CD1c-positive myeloid dendritic cell (primary cell): ENCODE data around the gene SKIL.

ENCODE experiments used
- DNase-seq: peaks from one replicate; pipeline ENCODE4 v3.0.0-alpha.2; 2016; ENCODE audit errors: extremely low spot score

Gene SKIL

DNA sequence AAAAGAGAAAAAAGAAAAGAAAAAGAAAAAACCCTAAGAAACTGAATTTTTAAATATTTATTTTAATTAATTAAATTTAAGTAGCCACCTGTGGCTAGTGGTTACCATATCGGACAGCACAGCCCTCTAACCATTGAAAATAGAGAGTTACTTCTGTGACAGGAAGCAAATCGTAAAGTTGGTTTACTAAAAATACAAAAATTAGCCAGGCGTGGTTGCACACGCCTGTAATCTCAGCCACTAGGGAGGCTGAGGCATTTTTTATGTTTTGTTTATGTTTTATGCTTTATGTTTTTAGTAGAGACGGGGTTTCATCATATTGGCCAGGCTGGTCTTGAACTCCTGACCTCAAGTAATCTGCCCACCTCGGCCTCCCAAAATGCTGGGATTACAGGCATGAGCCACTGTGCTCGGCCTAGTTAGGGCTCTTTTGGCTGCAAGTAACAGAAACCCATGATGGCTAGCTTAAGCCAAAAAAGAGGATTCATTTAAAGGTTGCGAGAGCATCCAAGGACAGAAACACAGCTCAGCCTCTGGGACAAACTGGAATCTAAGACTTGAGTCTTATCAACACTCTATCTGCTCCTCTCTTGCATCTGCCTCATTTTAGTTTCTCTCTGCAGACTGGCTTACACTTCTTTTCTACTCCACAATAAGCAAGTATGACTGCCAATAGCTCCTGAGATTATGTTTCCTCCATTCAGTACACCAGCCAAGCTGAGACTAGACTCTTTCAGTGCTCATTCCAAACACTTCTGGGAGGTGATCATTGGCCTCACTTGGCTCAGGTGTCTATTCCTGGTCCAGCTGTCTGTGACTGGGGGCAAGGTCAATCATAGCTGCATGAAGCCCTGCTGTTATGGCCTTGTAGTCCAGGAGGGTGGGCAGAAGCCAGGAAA lies 6.8 kb upstream of the SKIL start:
- DNase-seq, result no peak

DNA sequence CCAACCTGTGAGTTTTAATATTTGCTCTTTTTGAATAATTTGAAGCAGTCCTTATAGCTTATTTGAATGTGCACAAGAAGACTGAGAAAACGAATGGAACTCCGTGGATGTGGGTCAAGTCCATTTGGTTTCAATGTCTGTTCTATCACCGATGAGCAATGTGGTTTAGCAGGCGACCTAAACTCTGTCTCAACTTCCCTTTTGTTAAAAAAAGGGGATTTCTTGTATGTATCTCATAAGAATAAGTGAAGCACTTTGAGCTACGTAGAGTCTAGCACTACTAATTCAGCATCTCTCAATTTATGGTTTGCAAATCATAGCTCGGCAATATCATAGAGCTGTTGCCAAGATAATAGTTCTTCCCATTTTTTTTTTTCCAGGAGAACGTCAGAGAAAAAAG lies 4.6 kb upstream of the SKIL start:
- peak; percentile 76 for DNase-seq

DNA sequence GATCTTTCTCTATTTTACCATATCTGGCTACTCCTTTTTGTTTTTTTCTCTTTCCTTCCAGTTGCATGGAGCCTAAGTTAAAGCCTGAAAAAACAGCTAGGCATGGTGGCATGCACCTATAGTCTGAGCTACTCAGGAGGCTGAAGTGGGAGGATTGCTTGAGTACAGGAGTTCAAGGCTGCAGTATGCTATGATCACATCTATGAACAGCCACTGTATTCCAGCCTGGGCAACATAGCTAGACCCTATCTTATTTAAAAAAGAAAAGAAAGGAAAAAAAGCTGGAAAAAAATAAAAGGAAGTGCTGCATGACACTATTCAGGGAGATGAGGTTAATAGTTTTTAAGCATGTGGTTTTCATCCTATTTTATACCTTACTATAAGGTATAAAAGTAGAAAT lies 4.0 kb upstream of the SKIL start:
- no peak for DNase-seq

DNA sequence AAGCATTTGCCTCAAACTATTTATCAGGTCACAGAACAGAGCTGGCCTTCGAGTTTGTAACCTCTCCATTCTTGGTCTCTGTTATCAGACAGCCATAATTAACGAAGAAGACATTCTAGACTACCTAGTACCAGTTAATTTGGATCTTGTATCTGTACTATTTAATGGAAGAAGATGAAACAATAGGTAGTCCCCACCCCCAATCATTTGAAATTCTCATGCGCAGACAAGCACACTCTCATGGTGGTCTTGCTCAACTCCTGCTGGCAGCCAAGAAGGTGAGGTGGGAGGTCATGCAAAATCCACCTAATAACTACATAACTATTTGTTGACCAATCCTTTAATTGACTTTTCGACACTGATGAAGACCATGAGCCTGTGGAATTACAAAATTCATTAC lies 2.8 kb upstream of the SKIL start:
- DNase-seq, result no peak

DNA sequence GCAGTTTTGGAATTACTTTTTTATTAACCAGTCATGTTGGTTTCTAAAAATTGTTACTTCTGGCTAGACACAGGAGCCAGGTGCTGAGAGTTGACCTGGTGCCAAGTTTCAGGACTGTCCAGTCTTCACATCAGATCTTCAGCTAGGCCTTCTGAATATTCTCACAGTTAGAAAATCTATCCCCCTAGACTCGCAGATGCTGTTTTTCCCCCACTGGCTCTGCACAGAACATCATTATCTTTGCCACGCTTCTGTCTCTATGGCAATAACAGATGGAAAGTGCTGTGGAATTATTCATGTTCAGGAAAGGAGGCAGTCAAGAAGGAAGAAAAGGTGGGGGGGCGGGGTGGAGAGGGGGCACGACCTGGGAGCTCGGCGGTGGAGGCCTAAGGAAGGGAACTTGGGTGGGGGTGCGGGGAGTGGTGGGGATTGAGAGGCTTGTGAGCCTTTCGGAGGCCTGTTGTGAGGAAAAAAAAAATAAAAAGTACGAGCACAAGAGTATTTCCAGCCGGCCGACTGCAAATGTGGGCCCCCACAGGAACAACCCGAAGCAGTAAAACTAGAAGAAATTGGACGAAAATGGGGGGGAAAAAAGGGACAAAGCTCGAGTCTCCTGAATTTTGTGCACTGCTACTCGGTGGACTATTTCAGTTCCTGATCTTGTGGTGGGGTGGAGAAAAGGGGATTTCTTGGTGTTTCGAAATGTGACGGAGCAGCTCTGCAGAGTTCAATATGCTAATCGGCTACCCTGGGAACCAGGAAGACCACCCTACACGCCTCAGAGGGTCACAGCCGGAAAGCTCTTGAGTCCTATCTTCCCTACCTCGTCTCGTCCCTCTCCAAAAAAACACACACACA lies 1.5 kb upstream of the SKIL start:
- DNase-seq, result peak; percentile 87

DNA sequence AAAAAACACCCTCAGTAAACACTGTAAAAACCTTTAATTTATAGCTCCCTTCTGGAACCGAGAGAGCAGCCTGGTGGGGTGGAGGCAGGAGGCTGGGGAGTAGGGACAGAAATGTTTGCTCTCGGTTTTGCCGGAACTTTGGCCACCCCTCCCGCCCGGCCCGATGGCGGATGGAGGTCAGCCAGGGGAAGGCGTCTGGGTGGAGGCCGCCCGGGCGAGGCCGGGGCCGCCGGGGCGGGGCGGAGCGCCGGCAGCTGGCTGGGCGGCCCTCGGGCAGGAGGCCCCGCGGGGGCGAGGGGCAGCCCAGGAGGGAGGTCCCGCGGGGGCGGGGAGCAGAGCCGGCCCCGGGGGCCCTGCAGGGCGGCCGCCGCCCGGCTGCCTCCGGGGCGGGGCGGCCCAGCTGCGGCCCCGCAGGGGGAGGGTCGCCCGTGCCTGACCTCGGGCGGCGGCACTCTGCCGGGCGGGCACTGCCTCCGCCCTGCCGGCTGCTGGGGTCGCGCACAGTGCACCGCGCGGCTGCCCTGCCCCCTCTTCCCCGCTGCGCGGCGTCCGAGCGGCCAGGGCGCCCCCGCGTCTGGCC lies 829 bp upstream of the SKIL start:
- peak; percentile 90 for DNase-seq

DNA sequence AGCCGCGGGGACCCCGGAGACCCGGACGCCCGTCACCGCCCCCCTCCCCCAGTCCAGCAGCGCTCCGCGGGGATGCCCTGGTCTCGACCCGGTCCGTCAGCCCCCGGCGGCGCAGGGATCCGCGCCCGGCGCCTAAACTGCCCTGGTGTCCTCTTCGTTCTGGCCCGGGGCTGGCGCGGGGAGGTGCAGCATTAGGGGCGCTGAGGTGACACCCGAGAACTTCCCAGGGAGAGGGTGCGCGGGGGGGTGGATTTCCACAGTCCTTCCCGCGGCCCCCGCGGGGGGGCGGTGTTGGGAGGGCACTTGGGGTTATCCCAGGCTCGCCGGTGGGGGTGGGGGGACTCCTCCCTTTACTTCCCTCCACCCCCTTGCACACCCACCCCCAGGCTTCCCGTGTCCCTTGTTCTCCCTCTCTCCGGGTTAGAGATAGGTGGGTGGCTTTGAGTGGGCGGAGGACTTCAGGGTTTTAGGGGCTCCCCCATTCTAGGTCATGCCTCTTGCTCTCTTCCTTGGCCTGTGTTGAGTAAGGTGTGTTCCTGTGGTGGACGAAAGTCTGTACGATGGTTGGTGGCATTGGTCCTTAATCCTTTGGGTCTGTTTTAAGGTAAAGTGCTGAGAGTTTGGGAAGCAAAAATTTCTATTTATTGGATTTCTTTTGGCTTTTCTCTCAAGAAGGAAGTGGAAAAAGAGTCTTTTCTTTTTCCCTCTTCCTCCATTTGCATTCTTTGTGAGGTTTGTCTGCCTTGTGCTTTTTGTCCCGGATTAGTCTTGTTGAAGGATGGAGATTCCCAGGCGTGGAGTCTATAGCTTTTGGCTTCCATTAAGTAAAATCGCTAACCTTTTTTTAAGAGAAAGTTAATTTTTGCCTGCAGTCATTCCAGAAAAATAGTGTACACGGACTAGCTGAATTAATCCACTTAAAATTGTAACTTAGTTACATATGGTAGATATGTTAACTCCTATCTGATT lies 811 bp downstream of the SKIL start:
- peak; percentile 86 for DNase-seq

DNA sequence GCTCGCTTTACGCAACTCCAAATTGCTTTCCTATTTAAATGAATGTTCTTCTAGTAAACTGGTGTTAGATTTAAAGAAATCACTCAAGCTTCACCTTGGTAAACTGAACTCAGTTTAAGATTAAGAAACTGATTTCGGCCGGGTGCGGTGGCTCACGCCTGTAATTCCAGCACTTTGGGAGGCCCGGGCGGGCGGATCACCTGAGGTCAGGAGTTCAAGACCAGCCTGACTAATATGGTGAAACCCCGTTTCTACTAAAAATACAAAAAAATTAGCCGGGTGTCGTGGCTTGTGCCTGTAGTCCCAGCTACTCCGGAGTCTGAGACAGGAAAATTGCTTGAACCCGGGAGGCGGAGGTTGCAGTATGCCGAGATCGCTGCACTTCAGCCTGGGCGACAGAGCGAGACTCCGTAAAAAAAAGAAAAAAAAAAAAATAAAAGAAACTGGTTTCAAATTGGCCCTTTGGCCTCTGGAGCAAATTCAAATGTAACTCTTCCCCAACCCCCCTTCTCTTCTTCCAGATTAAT lies 1.7 kb downstream of the SKIL start:
- DNase-seq, result no peak

DNA sequence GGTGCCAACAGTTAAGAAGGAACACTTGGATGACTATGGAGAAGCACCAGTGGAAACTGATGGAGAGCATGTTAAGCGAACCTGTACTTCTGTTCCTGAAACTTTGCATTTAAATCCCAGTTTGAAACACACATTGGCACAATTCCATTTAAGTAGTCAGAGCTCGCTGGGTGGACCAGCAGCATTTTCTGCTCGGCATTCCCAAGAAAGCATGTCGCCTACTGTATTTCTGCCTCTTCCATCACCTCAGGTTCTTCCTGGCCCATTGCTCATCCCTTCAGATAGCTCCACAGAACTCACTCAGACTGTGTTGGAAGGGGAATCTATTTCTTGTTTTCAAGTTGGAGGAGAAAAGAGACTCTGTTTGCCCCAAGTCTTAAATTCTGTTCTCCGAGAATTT lies 3.0 kb downstream of the SKIL start:
- DNase-seq, result no peak

DNA sequence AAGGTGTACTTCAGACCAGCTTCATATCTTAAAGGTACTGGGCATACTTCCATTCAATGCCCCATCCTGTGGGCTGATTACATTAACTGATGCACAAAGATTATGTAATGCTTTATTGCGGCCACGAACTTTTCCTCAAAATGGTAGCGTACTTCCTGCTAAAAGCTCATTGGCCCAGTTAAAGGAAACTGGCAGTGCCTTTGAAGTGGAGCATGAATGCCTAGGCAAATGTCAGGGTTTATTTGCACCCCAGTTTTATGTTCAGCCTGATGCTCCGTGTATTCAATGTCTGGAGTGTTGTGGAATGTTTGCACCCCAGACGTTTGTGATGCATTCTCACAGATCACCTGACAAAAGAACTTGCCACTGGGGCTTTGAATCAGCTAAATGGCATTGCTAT lies 3.4 kb downstream of the SKIL start:
- no peak for DNase-seq

DNA sequence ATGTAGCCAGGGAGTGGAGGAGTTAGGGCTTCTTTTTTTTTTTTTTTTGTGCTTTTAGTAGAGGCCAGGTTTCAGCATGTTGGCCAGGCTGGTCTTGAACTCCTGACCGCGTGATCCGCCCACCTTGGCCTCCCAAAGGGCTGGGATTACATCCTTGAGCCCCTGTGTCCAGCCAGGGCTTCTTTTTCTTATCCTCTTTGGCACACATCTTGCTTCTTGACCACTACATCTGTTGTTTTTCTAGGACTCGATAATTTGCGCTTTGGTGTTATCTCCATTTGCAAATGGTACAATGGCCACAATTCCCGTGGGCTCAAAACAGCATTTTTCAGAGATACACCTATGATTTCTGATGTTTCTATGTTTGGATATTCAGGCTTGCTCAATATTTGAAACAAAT lies 4.2 kb downstream of the SKIL start:
- no peak for DNase-seq

DNA sequence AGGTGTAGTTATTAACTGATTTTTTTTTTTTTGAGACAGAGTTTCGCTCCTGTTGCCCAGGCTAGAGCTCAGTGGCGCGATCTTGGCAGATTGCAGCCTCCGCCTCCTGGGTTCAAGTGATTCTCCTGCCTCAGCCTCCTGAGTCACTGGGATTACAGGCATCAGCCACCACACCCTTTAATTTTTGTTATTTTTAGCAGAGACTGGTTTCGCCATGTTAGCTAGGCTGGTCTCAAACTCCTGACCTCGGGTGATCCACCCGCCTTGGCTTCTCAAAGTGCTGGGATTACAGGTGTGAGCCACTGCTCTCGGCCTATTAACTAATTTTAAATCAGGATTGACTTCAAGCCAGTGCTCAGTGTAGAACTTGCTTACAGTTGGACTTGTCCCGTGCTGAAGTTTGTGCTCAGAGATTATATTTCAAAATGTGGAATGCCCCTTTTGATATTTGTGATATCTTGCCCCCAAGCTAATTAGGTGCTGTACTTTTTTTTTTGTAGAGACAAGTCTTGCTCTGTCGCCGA lies 6.0 kb downstream of the SKIL start:
- DNase-seq, result no peak

DNA sequence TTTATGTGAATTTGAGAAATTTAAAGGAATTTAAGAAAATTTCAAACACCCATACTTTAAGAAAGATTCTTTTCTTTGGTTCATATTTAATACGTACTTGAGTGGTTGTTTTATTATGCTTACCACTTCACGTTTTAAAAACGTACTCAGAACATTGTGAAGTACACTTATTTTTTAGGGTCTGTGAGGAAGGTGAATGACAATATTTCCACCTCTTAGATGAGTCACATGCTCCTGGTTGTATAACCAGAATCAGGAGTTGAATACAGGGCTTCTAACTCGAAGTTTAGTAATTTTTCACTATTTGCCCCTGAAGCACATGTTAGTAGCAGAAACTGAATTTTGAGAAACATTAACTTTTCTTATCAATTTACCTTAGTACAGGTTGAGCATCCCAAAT lies 7.5 kb downstream of the SKIL start:
- no peak for DNase-seq

DNA sequence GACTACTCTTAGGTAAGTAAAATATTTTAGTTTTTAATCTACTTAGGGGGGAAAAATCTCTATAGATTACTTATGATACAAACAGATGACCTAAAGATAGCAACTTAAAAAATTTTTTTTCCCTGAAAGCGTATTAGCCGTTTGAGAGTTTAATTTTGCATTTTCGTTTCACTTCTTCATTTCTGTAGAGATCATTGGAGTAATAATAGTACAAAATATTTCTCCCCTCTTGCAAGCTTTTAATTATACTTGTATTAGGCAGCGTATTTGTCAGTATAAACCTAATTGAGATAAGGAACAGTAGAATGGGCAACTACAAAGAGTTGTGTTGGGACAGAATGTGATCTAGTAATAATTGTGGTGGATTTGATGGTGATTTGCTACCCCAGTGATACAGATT lies 10.3 kb downstream of the SKIL start:
- no peak for DNase-seq

DNA sequence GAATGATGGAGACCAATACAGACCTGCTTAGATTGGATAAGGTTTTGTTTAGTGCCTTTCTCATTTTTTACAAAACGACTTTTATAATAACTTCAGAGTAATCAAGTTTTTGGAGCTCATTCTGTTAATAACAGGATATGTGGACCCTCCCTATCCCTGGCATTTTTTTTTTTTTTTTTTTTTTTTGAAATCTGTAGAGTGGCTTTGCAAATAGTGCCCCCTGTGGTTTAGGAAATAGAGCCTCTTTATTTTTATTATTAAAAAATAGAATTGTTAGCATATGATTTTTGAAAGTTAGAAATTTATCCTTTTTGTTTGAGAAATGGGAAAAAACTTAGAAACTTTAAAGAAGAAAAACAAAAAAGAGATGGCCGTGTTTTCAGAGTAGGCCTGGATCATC lies 11.4 kb downstream of the SKIL start:
- DNase-seq, result no peak

DNA sequence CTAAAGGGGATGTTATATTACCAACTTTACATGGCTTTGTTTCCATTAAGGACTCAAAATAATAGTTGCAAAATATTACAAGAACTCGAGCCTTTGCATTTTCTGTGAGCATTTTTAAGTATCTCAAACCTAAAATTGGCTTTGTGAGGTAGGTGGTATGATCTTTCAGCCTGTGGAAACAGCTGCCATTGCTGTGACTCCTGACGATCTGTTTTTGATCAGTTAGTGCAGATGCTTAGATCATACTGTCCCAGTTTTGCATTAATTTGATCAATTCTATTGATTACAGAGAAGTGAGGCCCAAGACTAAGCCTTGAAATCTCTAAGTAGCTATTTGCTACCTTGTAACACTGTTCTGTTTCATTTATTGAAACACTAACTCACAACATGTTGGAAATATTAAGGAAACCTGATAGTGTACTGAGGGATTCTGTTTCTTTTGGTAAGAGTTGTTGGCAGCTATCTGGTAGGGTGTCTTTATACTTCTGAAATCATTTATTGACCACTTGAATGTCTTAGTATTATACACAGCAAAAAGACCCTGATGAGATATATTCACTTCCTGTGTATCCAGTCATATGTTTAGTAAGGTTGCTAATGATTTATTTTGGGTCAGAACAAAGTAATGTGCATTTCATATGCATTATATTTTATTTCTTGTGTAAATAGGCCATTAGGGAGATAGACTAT lies 14.8 kb downstream of the SKIL start:
- no peak for DNase-seq

DNA sequence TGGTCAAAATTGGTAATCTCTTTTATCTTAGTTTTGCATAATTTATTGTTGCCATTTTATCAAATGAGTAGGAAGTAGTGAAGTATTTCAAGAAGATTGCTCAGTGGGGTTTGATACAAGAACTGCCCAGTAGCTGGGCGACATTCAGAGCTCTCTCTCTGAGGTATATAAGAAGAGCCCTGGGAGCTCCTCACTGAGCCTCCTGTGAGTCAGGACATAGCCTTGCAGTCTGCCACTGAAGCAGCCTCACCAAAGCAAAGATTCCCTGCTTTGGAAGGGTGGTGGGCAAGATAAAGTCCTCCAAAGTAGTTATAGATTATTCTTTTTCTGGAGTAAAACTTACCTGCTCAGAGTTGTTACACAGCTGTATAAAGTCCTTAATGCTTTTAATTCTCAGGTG lies 26.1 kb downstream of the SKIL start:
- no peak for DNase-seq

DNA sequence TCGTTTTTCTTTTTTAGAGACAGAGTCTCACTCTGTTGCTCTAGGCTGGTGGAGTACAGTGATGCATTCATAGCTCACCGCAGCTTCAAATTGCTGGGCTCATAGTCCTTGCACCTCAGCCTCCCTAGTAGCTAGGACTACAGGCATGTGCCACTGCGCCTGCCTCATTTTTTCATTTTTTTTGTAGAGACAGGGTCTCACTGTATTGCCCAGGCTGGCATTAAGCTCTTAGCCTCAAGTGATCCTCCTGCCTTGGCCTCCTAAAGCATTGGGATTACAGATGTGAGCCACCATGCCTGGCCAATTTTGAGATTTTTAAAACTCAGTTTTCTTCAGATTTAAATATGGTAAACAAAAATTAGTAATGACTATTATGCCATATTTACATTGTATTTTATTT lies 29.0 kb downstream of the SKIL start:
- DNase-seq, result no peak

DNA sequence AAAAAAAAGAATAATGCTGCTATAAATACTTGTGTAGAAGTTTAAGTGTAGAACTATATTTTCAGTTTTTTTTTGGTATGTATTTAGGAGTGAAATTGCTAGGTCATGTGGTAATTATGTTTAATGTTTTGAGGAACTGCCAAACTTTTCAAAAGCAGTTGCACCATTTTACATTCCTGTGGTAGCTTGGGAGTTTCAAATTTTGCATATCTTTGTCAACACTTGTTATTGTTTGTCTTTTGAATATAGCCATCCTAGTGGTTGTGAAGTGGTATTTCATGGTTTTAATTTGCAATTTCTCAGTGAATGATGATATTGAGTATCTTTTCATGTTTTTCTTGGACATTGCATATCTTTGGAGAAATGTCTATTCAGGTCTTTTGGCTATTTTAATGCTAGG lies 30.4 kb downstream of the SKIL start:
- peak; percentile 22 for DNase-seq

DNA sequence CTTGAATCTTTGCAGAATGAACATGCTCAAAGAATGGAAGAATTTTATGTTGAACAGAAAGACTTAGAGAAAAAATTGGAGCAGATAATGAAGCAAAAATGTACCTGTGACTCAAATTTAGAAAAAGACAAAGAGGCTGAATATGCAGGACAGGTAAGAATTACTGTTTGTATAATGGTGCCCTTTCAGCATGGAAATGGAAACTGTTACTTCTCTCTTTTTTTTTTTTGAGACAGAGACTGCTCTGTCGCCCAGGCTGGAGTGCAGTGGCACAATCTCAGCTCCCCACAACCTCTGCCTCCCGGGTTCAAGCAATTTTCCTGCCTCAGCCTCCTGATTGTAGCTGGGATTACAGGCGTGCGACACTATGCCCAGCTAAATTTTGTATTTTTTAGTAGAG lies 33.6 kb downstream of the SKIL start:
- DNase-seq, result no peak
